Measurements from ENCODE around the gene ZNF133. TPM values are rescaled to one million over a fixed set of nuclear protein-coding genes. Genes with fewer than 3 reads are reported as not detected.

The ZNF133 gene
- total RNA-seq, 1 experiment from 2014 or later, result 30.4 TPM

DNA sequence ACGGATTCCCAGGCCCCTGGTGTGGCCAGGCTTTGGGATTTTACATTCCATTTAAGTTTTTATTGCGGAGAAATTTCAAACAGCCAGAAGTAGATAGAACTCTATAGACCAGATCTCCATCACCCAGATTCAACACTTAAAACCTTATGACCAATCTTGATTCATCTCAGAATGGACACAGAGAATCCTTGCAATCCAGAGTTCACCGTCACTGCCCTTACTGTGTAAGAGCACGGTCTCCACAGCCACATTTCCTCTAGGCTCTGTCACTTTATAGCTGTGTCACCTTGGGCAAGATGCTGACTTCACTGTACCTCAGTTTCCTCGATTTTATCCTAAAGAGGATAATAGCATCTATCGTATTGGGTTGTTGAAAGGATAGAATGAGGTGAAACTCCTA is 979 bp downstream of the ZNF133 start:
- TF ChIP-seq, protein P1, sequence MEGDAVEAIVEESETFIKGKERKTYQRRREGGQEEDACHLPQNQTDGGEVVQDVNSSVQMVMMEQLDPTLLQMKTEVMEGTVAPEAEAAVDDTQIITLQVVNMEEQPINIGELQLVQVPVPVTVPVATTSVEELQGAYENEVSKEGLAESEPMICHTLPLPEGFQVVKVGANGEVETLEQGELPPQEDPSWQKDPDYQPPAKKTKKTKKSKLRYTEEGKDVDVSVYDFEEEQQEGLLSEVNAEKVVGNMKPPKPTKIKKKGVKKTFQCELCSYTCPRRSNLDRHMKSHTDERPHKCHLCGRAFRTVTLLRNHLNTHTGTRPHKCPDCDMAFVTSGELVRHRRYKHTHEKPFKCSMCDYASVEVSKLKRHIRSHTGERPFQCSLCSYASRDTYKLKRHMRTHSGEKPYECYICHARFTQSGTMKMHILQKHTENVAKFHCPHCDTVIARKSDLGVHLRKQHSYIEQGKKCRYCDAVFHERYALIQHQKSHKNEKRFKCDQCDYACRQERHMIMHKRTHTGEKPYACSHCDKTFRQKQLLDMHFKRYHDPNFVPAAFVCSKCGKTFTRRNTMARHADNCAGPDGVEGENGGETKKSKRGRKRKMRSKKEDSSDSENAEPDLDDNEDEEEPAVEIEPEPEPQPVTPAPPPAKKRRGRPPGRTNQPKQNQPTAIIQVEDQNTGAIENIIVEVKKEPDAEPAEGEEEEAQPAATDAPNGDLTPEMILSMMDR (IDR thresholded peaks at IDR 0.05; ENCODE audit: unreplicated experiment), result no peak
- H3K27ac Mint-ChIP-seq (ENCODE audit: low read depth, unreplicated experiment), result peak overlapping the region; percentile 98
- H3K4me3 Mint-ChIP-seq (ENCODE audit: unreplicated experiment), result peak overlapping the region; percentile 100
- H3K4me1 Mint-ChIP-seq (ENCODE audit: insufficient read depth, unreplicated experiment), result peaks cover 35% of the 10 kb centered on the region
- ChIA-PET CTCF (interaction anchor here (0.5 to 2.6 kb wide), 4 partner anchors 11 to 1372 kb away, joined by 3 to 8 read pairs (median 3); no protein-coding TSS in a partner anchor), POLR2A (interaction anchor here (0.8 to 4.5 kb wide), 15 partner anchors 9 to 325 kb away, joined by 3 to 59 read pairs (median 20); partner anchors contain the start of genes DZANK1, KAT14, MGME1 and PET117)
- BruUV-seq (replicated peaks), result TSS peak; percentile 39
- intact Hi-C loops (cut with micrococcal nuclease), result loop anchor here (10.0 kb wide), 1 partner anchor 605 kb away; the partner anchor contains the start of gene RRBP1
- H3K36me3 Mint-ChIP-seq (ENCODE audit: insufficient read depth, unreplicated experiment), result peaks cover 25% of the 10 kb centered on the region
- peaks cover 17% of the 10 kb centered on the region for H3K9me3 Mint-ChIP-seq (ENCODE audit: unreplicated experiment)
- H3K27me3 Mint-ChIP-seq (ENCODE audit: insufficient read depth, unreplicated experiment), result no peaks in the 10 kb centered on the region
- DNase-seq (ENCODE audit: unreplicated experiment), result no peak

- BruUV-seq (replicated peaks), result no TSS peak
- Mint-ChIP-seq H3K27ac (ENCODE audit: low read depth, unreplicated experiment) (peak overlapping the region; percentile 63), H3K27me3 (ENCODE audit: insufficient read depth, unreplicated experiment) (no peaks in the 10 kb centered on the region), H3K9me3 (ENCODE audit: unreplicated experiment) (no peaks in the 10 kb centered on the region), H3K4me3 (ENCODE audit: unreplicated experiment) (no peak overlapping the region), H3K36me3 (ENCODE audit: insufficient read depth, unreplicated experiment) (peaks cover 25% of the 10 kb centered on the region), H3K4me1 (ENCODE audit: insufficient read depth, unreplicated experiment) (no peaks in the 10 kb centered on the region)
- DNase-seq (ENCODE audit: unreplicated experiment), result no peak
- POLR2A ChIA-PET, result interaction anchor here (3.7 kb wide), 1 partner anchor 10 kb away, joined by 29 read pairs; the partner anchor contains the start of gene ZNF133
- TF ChIP-seq, protein P1 (IDR thresholded peaks at IDR 0.05; ENCODE audit: unreplicated experiment), result no peak
- CTCF ChIA-PET, result interaction anchor here (0.7 to 1.0 kb wide), 2 partner anchors 11 to 192 kb away, joined by 3 read pairs; no protein-coding TSS in a partner anchor
- intact Hi-C loops (cut with micrococcal nuclease), result no loop called here
Measured at GRCh38 chr20:18299364-18299763, 11.0 kb downstream of the ZNF133 start.

DNA sequence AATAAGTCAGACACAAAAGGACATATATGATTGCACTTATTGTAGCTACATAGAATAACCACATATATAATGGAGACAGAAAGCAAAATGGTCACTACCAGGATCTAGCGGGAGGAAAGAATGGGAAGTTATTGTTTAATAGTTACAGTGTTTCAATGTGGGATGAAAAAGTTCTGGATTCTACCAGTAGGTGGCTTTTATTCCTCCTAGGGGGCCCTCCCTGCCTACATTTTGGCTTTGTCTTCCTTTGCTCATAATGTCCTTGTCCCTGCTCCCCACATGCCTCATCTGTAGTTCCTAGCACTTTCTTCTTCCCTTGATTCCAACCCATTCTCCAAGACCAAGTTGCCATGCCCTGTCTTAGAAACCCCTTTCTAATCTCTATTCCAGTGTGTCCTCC is 16.3 kb downstream of the ZNF133 start:
- Mint-ChIP-seq H3K9me3 (ENCODE audit: unreplicated experiment) (no peaks in the 10 kb centered on the region), H3K27ac (ENCODE audit: low read depth, unreplicated experiment) (no peak overlapping the region), H3K4me1 (ENCODE audit: insufficient read depth, unreplicated experiment) (peaks cover 4% of the 10 kb centered on the region), H3K27me3 (ENCODE audit: insufficient read depth, unreplicated experiment) (no peaks in the 10 kb centered on the region), H3K36me3 (ENCODE audit: insufficient read depth, unreplicated experiment) (peaks cover 9% of the 10 kb centered on the region), H3K4me3 (ENCODE audit: unreplicated experiment) (no peak overlapping the region)
- intact Hi-C loops (cut with micrococcal nuclease), result no loop called here
- no TSS peak for BruUV-seq (replicated peaks)
- TF ChIP-seq, protein P1 (IDR thresholded peaks at IDR 0.05; ENCODE audit: unreplicated experiment), result no peak
- no peak for DNase-seq (ENCODE audit: unreplicated experiment)
- CTCF ChIA-PET, result interaction anchor here (0.5 to 1.7 kb wide), 7 partner anchors 9 to 1653 kb away, joined by 3 to 5 read pairs (median 4); no protein-coding TSS in a partner anchor
- POLR2A ChIA-PET, result interaction anchor here (0.7 kb wide), 1 partner anchor 166 kb away, joined by 5 read pairs; no protein-coding TSS in a partner anchor

DNA sequence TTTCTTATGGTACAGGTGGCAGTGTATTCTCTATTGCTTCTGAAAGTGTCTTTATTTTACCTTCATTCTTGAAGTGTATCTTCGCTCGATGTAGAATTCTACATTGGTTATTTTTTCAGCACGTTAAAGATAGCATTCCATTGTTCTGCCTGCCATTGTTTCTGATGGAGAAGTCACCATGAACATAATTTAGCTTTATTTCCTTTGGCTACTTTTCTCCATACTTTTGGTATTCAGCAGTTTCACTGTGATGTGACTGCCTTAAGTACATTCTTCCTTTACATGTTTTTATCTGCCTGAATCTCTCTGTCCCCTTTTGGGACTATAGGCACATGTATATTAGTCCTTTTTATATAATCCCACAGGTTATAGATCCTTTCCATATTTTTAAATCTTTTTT is 19.0 kb downstream of the ZNF133 start:
- Mint-ChIP-seq H3K4me3 (ENCODE audit: unreplicated experiment) (no peak overlapping the region), H3K4me1 (ENCODE audit: insufficient read depth, unreplicated experiment) (peaks cover 13% of the 10 kb centered on the region), H3K27ac (ENCODE audit: low read depth, unreplicated experiment) (no peak overlapping the region), H3K9me3 (ENCODE audit: unreplicated experiment) (no peaks in the 10 kb centered on the region), H3K36me3 (ENCODE audit: insufficient read depth, unreplicated experiment) (peaks cover 6% of the 10 kb centered on the region), H3K27me3 (ENCODE audit: insufficient read depth, unreplicated experiment) (no peaks in the 10 kb centered on the region)
- intact Hi-C loops (cut with micrococcal nuclease), result no loop called here
- no TSS peak for BruUV-seq (replicated peaks)
- ChIA-PET CTCF (no interaction called here), POLR2A (interaction anchor here (1.0 kb wide), 1 partner anchor 20 kb away, joined by 3 read pairs; no protein-coding TSS in a partner anchor)
- no peak for DNase-seq (ENCODE audit: unreplicated experiment)
- TF ChIP-seq, protein P1 (IDR thresholded peaks at IDR 0.05; ENCODE audit: unreplicated experiment), result no peak
